Stimulated activated CD4-positive, alpha-beta T cell treated with anti-CD3 and anti-CD28 coated beads, Interleukin-15, amount 100 ng/mL, for 24 hours (primary cell): Measurements from ENCODE around the gene AKAP11.

Source experiments
- DNase-seq: peaks from one replicate; pipeline ENCODE4 v3.0.0-alpha.2; 2020

AKAP11 gene

GRCh38 chr13:42272804-42273175, 838 bp downstream of the AKAP11 start:
- no peak for DNase-seq

- no peak for DNase-seq
Observed at GRCh38 chr13:42274386-42275097, 2.6 kb downstream of the AKAP11 start.

- DNase-seq = no peak
Observed at GRCh38 chr13:42275098-42275471, 3.1 kb downstream of the AKAP11 start.

- peak; percentile 26 for DNase-seq
Observed at GRCh38 chr13:42275506-42275905, 3.6 kb downstream of the AKAP11 start.

- DNase-seq = no peak
Observed at GRCh38 chr13:42276683-42277082, 4.7 kb downstream of the AKAP11 start.

- no peak for DNase-seq
Observed at GRCh38 chr13:42277618-42278276, 5.8 kb downstream of the AKAP11 start.

GRCh38 chr13:42279080-42279479, 7.1 kb downstream of the AKAP11 start:
- peak; percentile 20 for DNase-seq

- no peak for DNase-seq
Observed at GRCh38 chr13:42279986-42280385, 8.0 kb downstream of the AKAP11 start.

GRCh38 chr13:42280537-42280936, 8.6 kb downstream of the AKAP11 start:
- DNase-seq = no peak

- DNase-seq = no peak
Observed at GRCh38 chr13:42283574-42283973, 11.6 kb downstream of the AKAP11 start.

- no peak for DNase-seq
Observed at GRCh38 chr13:42284068-42284467, 12.1 kb downstream of the AKAP11 start.

- DNase-seq = no peak
Observed at GRCh38 chr13:42298392-42298791, 26.4 kb downstream of the AKAP11 start.

- no peak for DNase-seq
Observed at GRCh38 chr13:42305503-42305902, 33.6 kb downstream of the AKAP11 start.

GRCh38 chr13:42307461-42307860, 35.5 kb downstream of the AKAP11 start:
- DNase-seq = no peak

GRCh38 chr13:42312817-42313431, 41.0 kb downstream of the AKAP11 start:
- DNase-seq = no peak

- no peak for DNase-seq
Observed at GRCh38 chr13:42318570-42318969, 46.6 kb downstream of the AKAP11 start.

- DNase-seq = no peak
Observed at GRCh38 chr13:42320375-42320787, 48.4 kb downstream of the AKAP11 start.

- no peak for DNase-seq
Observed at GRCh38 chr13:42322806-42323205, 50.9 kb downstream of the AKAP11 start.

- no peak for DNase-seq
Observed at GRCh38 chr13:42324704-42325103, 52.8 kb downstream of the AKAP11 start.

GRCh38 chr13:42327725-42328124, 55.8 kb downstream of the AKAP11 start:
- DNase-seq = no peak

GRCh38 chr13:42328672-42329071, 56.7 kb downstream of the AKAP11 start:
- DNase-seq = no peak

- DNase-seq = no peak
Observed at GRCh38 chr13:42329239-42329638, 57.3 kb downstream of the AKAP11 start.

- DNase-seq = no peak
Observed at GRCh38 chr13:42331009-42331408, 59.1 kb downstream of the AKAP11 start.

- DNase-seq = no peak
Observed at GRCh38 chr13:42333613-42334328, 61.8 kb downstream of the AKAP11 start.
